Kidney (tissue), 14 donors: ENCODE measurements around the gene FLRT1. TPM values are rescaled to one million over a fixed set of nuclear protein-coding genes. Genes with fewer than 3 reads are reported as not detected.

Experiments used
- DNase-seq, 5 donors: peaks; one replicate each; pipeline ENCODE4 v3.0.0-alpha.2; 2013 to 2020
- FAIRE-seq: peaks from 2 replicates; lab custom pipeline; 2012; peaks lifted over from hg19 to GRCh38; lab: Jason Lieb, UNC
- H3K27ac ChIP-seq, 2 donors: one replicate each; pipeline ENCODE4 v1.7.0; 2013; ENCODE audit warnings: low read depth in 2 of 2, low read length in 2 of 2, inconsistent platforms in 1 of 2
- H3K27me3 ChIP-seq: one replicate; pipeline ENCODE4 v1.7.1; 2013; ENCODE audit warnings: low read length, inconsistent platforms; ENCODE audit not compliant: control insufficient read depth, insufficient read depth
- H3K36me3 ChIP-seq, 3 donors: one replicate each; pipeline versions ENCODE4 v1.7.0 to v1.7.1; 2013; ENCODE audit warnings: low read length in 3 of 3, control low read depth in 1 of 3, inconsistent platforms in 1 of 3; ENCODE audit not compliant: insufficient read depth in 3 of 3, control insufficient read depth in 2 of 3
- H3K4me1 ChIP-seq, 3 donors: one replicate each; pipeline versions ENCODE4 v1.7.0 to v1.7.1; 2013; ENCODE audit warnings: low read length in 3 of 3, inconsistent platforms in 1 of 3, low read depth in 1 of 3; ENCODE audit not compliant: control insufficient read depth in 2 of 3, insufficient read depth in 2 of 3
- H3K4me3 ChIP-seq, 3 donors: one replicate each; pipeline versions ENCODE4 v1.7.0 to v1.8.1; 2013; ENCODE audit warnings: low read length in 3 of 3, control low read depth in 1 of 3, inconsistent platforms in 1 of 3
- H3K9ac ChIP-seq, 3 donors: one replicate each; pipeline versions ENCODE4 v1.7.0 to v1.7.1; 2013; ENCODE audit warnings: low read length in 3 of 3, control low read depth in 1 of 3, inconsistent platforms in 1 of 3
- H3K9me3 ChIP-seq, 3 donors: one replicate each; pipeline versions ENCODE4 v1.7.0 to v1.7.1; 2013; ENCODE audit warnings: low read length in 3 of 3, control low read depth in 1 of 3, inconsistent platforms in 1 of 3; ENCODE audit not compliant: control insufficient read depth in 2 of 3, insufficient read depth in 1 of 3
- intact Hi-C: fragments of 100-400 bp; cut with DNase I; formaldehyde crosslinking; loops from one replicate; pipeline ENCODE4 v1.11.1; 2022
- polyA plus RNA-seq: library from polyadenylated mRNA; stranded (reverse); fragments of 350-450 nt; fragmentation: Illumina TruSeq; extraction: RNeasy Lipid Tissue Mini Kit (QIAGEN cat#74804); gene quantifications from one replicate; pipeline ENCODE4 v1.2.3, GENCODE V29; 2014; ENCODE audit warnings: low read depth, low replicate concordance; ENCODE audit not compliant: insufficient read depth
- total RNA-seq: library from RNA; stranded (reverse); fragmentation: NEBNext Ultra II Directional; extraction: Animal tissue kit (Norgen Biotek cat#: 25700); gene quantifications from one replicate; pipeline ENCODE4 v1.2.1, GENCODE V29; 2021
- TF ChIP-seq, protein P1 (sequence below): IDR thresholded peaks from 3 replicates; pipeline ENCODE4 v1.5.1; 2012; ENCODE audit warnings: mild to moderate bottlenecking, moderate library complexity, borderline replicate concordance; ENCODE audit not compliant: insufficient read depth; ENCODE audit errors: extremely low read depth
- donor health status: control.
- donor health status: control.
- donor health status: control.
- donor health status: control.
- donor health status: control.
- donor health status: DM: yes; HTN: yes; CAD: no.
- donor health status: Normal renal cell carcinoma (clear cell type).

Gene FLRT1
- total and polyA plus RNA-seq, 2 donors from 2014 or later, result 0.66 to 1.5 TPM

DNA sequence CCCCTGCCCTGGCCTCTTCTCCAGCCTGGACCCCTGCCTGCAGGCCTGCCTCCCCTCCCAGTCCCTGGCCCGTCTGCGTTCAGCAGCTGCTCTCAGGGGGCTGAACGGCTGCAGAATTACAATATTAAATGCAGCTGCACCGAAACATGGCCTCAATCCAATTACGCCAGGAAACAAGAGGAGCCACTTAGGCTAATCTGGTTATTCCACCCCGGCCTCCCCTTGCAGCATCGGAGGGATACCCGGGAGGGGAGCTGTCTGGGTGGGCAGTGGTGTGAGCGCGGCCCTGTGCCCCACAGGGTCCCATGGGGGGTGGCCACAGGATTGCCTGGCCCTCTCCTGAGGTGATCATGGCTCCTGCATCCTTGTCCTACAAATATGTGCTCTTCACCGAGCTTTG, 42.6 kb downstream of the FLRT1 start:
- Histone ChIP-seq H3K27ac (no peak overlapping the region), H3K9ac (no peak overlapping the region), H3K4me1 (no peaks in the 10 kb centered on the region), H3K4me3 (no peak overlapping the region), H3K36me3 (no peaks in the 10 kb centered on the region), H3K27me3 (no peaks in the 10 kb centered on the region), H3K9me3 (no peaks in the 10 kb centered on the region)
- intact Hi-C loops, result no loop called here
- TF ChIP-seq, protein P1, sequence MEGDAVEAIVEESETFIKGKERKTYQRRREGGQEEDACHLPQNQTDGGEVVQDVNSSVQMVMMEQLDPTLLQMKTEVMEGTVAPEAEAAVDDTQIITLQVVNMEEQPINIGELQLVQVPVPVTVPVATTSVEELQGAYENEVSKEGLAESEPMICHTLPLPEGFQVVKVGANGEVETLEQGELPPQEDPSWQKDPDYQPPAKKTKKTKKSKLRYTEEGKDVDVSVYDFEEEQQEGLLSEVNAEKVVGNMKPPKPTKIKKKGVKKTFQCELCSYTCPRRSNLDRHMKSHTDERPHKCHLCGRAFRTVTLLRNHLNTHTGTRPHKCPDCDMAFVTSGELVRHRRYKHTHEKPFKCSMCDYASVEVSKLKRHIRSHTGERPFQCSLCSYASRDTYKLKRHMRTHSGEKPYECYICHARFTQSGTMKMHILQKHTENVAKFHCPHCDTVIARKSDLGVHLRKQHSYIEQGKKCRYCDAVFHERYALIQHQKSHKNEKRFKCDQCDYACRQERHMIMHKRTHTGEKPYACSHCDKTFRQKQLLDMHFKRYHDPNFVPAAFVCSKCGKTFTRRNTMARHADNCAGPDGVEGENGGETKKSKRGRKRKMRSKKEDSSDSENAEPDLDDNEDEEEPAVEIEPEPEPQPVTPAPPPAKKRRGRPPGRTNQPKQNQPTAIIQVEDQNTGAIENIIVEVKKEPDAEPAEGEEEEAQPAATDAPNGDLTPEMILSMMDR, result no peak
- DNase-seq (peak in 1 of 5 donors; percentile 79), FAIRE-seq (no peak)

GRCh38 chr11:64078905-64079304, 43.2 kb downstream of the FLRT1 start:
- intact Hi-C loops, result no loop called here
- no peaks in the 10 kb centered on the region for H3K27me3 ChIP-seq
- H3K4me3 ChIP-seq, result no peak overlapping the region
- TF ChIP-seq, protein P1, result no peak
- no peaks in the 10 kb centered on the region for H3K9me3 ChIP-seq
- no peak for DNase-seq
- no peak overlapping the region for H3K27ac ChIP-seq
- H3K36me3 ChIP-seq, result no peaks in the 10 kb centered on the region
- peaks cover 0 to 1% (median 0%) of the 10 kb centered on the region in 3 donors for H3K4me1 ChIP-seq
- no peak for FAIRE-seq
- H3K9ac ChIP-seq, result no peak overlapping the region

- FAIRE-seq (no peak), DNase-seq (no peak)
- Histone ChIP-seq H3K27ac (no peak overlapping the region), H3K36me3 (no peaks in the 10 kb centered on the region), H3K27me3 (no peaks in the 10 kb centered on the region), H3K9ac (no peak overlapping the region), H3K9me3 (no peaks in the 10 kb centered on the region), H3K4me1 (peaks cover 0 to 12% (median 9%) of the 10 kb centered on the region in 3 donors), H3K4me3 (no peak overlapping the region)
- intact Hi-C loops, result no loop called here
- TF ChIP-seq, protein P1, result no peak
Observed at GRCh38 chr11:64080390-64080789, 44.7 kb downstream of the FLRT1 start.
